D341Med (cell line): ENCODE data around the gene FAM241B.

ENCODE experiments used
- DNase-seq: peaks from one replicate; pipeline ENCODE4 v3.0.0; 2012; ENCODE audit warnings: low spot score

Gene FAM241B

GRCh38 chr10:69666756-69667155 is 36.7 kb downstream of the FAM241B start:
- DNase-seq = no peak

- DNase-seq = no peak
Measured at GRCh38 chr10:69668721-69669120, 38.7 kb downstream of the FAM241B start.

- DNase-seq = no peak
Measured at GRCh38 chr10:69669409-69669808, 39.4 kb downstream of the FAM241B start.

- DNase-seq = no peak
Measured at GRCh38 chr10:69673521-69673920, 43.5 kb downstream of the FAM241B start.

- DNase-seq = no peak
Measured at GRCh38 chr10:69674786-69675185, 44.7 kb downstream of the FAM241B start.

- no peak for DNase-seq
Measured at GRCh38 chr10:69676301-69676700, 46.3 kb downstream of the FAM241B start.

GRCh38 chr10:69677985-69678654 is 48.1 kb downstream of the FAM241B start:
- DNase-seq = no peak

- DNase-seq = no peak
Measured at GRCh38 chr10:69679736-69680135, 49.7 kb downstream of the FAM241B start.

- no peak for DNase-seq
Measured at GRCh38 chr10:69680610-69681009, 50.6 kb downstream of the FAM241B start.

GRCh38 chr10:69681436-69681835 is 51.4 kb downstream of the FAM241B start:
- DNase-seq = no peak

- DNase-seq = no peak
Measured at GRCh38 chr10:69682955-69683474, 53.0 kb downstream of the FAM241B start.
